Measurements from ENCODE around the gene CHIT1.

DNA sequence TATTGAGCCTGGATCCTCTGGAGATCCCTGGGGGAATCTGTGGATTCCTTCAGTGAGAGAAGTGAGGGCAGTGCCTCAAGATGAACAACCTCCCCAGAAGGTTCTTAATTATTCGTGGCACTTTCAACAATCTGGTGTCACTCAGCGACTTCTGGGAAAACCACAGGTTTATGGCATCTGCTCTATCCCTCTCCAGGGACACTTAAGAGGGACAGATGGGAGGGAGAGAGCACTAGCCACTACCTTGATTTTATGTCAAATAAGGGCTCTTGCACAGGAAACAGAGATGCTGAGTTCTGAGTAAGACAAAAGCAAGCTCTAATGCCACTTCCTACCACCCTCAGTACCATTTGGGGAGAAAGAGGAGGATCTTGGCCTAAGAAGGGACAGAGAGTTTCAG, 21.7 kb downstream of the CHIT1 start:
- no peak for TF ChIP-seq ZNF274 (CRISPR knock-in tag; IDR thresholded peaks at IDR 0.05)
- TF ChIP-seq RNF2 (conservative IDR thresholded peaks at IDR 0.05; ENCODE audit: low read depth) = no peak
- no peak for TF ChIP-seq GLI4 (CRISPR knock-in tag; IDR thresholded peaks at IDR 0.05; ENCODE audit: borderline replicate concordance)
- TF ChIP-seq POLR2A (IDR thresholded peaks at IDR 0.05; ENCODE audit: insufficient read depth in 1 of 2, low read depth in 2 of 2, low read length in 2 of 2) = no peak
- TF ChIP-seq, protein P1, sequence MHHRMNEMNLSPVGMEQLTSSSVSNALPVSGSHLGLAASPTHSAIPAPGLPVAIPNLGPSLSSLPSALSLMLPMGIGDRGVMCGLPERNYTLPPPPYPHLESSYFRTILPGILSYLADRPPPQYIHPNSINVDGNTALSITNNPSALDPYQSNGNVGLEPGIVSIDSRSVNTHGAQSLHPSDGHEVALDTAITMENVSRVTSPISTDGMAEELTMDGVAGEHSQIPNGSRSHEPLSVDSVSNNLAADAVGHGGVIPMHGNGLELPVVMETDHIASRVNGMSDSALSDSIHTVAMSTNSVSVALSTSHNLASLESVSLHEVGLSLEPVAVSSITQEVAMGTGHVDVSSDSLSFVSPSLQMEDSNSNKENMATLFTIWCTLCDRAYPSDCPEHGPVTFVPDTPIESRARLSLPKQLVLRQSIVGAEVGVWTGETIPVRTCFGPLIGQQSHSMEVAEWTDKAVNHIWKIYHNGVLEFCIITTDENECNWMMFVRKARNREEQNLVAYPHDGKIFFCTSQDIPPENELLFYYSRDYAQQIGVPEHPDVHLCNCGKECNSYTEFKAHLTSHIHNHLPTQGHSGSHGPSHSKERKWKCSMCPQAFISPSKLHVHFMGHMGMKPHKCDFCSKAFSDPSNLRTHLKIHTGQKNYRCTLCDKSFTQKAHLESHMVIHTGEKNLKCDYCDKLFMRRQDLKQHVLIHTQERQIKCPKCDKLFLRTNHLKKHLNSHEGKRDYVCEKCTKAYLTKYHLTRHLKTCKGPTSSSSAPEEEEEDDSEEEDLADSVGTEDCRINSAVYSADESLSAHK (CRISPR knock-in tag; IDR thresholded peaks at IDR 0.05; ENCODE audit: borderline replicate concordance) = no peak
- TF ChIP-seq AGO2 (optimal IDR thresholded peaks at IDR 0.05; ENCODE audit: low read depth, low read length) = no peak
- TF ChIP-seq NCOA2 (CRISPR knock-in tag; IDR thresholded peaks at IDR 0.05) = no peak
- TF ChIP-seq KLF16 (CRISPR knock-in tag; IDR thresholded peaks at IDR 0.05) = no peak
- no peak for TF ChIP-seq ZNF263 (CRISPR knock-in tag; IDR thresholded peaks at IDR 0.05)
- TF ChIP-seq ZNF3 (CRISPR knock-in tag; IDR thresholded peaks at IDR 0.05) = no peak

Measured in HepG2 (cell line).